Uterus (tissue), 4 donors: ENCODE results near the gene EML6. TPM values are rescaled to one million over a fixed set of nuclear protein-coding genes. Genes with fewer than 3 reads are reported as not detected.

Experiments used
- DNase-seq, 2 donors: peaks; one replicate each; pipeline ENCODE4 v3.0.0-alpha.2; 2019 to 2020
- H3K27ac ChIP-seq, 2 donors: fragments of 200-600 bp; sonication (generic); 1 replicate in 1 of 2; 2 replicates in 1 of 2; pipeline ENCODE4 v1.5.1; 2016 to 2018
- H3K27me3 ChIP-seq, 2 donors: fragments of 200-600 bp; sonication (generic); one replicate each; pipeline ENCODE4 v1.5.1; 2018 to 2019; ENCODE audit warnings: control low read depth in 1 of 2
- H3K36me3 ChIP-seq, 2 donors: fragments of 200-600 bp; sonication (generic); one replicate each; pipeline ENCODE4 v1.5.1; 2019; ENCODE audit warnings: control low read depth in 1 of 2
- H3K4me1 ChIP-seq, 2 donors: fragments of 200-600 bp; sonication (generic); one replicate each; pipeline ENCODE4 v1.5.1; 2018 to 2019; ENCODE audit warnings: control low read depth in 1 of 2
- H3K4me3 ChIP-seq, 2 donors: fragments of 200-600 bp; sonication (generic); 1 replicate in 1 of 2; 2 replicates in 1 of 2; pipeline ENCODE4 v1.5.1; 2018 to 2019; ENCODE audit warnings: mild to moderate bottlenecking in 1 of 2
- H3K9me3 ChIP-seq, 2 donors: fragments of 200-600 bp; sonication (generic); one replicate each; pipeline ENCODE4 v1.5.1; 2019; ENCODE audit warnings: control low read depth in 1 of 2
- POLR2A ChIP-seq, 2 donors: fragments of 450-650 bp; IDR thresholded peaks; one replicate each; pipeline ENCODE4 v1.6.1; 2016; ENCODE audit warnings: antibody characterized with exemption in 2 of 2, mild to moderate bottlenecking in 1 of 2, moderate library complexity in 1 of 2
- intact Hi-C: fragments of 100-400 bp; cut with DNase I; formaldehyde crosslinking; loops from one replicate; pipeline ENCODE4 v1.15.1; 2023; ENCODE audit warnings: low total_unique reads
- total RNA-seq, 4 donors: library from RNA; depleted of rRNA in 3 of 4; stranded (reverse); fragments of >200 nt in 3 of 4; gene quantifications; one replicate each; pipeline versions ENCODE4 v1.1.0 to v1.2.4, GENCODE V29; 2014 to 2023
- TF ChIP-seq, protein P1 (sequence below), 4 experiments: fragments of 200-600 bp in 2 of 4; fragments of 450-650 bp in 2 of 4; sonication (generic) in 2 of 4; IDR thresholded peaks; one replicate each; pipeline ENCODE4 v1.5.1; 2016 to 2019; ENCODE audit warnings: antibody characterized with exemption in 4 of 4, mild to moderate bottlenecking in 2 of 4, moderate library complexity in 1 of 4
- donor health status: DM: yes; HTN: yes; CAD: no.

Gene EML6
- total RNA-seq, 4 donors from 2014 or later, result 0.26 to 2.4 (median 1.5) TPM

DNA sequence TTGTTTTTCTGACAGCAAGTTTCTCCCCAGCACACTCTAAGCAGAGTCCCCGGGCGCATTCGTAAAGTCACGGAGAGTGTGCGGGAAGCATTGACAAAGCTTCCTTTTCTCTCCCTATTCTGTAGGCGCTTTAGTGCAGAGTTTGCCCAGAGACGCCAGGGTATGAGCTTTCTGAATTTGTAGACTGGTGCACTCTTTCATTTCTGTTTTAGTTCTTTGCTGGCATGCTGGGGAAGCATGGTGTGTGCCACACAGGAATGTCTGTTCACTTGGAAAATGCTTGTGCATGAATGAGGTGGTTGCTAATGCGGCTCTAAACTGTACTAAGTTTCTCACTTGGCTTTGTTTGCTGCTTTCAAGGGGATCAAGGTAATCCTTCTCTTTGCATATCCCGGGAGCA, 224.2 kb downstream of the EML6 start:
- no peak overlapping the region for H3K27ac ChIP-seq
- no peaks in the 10 kb centered on the region for H3K4me1 ChIP-seq
- H3K9me3 ChIP-seq, result no peaks in the 10 kb centered on the region
- TF ChIP-seq, protein P1, sequence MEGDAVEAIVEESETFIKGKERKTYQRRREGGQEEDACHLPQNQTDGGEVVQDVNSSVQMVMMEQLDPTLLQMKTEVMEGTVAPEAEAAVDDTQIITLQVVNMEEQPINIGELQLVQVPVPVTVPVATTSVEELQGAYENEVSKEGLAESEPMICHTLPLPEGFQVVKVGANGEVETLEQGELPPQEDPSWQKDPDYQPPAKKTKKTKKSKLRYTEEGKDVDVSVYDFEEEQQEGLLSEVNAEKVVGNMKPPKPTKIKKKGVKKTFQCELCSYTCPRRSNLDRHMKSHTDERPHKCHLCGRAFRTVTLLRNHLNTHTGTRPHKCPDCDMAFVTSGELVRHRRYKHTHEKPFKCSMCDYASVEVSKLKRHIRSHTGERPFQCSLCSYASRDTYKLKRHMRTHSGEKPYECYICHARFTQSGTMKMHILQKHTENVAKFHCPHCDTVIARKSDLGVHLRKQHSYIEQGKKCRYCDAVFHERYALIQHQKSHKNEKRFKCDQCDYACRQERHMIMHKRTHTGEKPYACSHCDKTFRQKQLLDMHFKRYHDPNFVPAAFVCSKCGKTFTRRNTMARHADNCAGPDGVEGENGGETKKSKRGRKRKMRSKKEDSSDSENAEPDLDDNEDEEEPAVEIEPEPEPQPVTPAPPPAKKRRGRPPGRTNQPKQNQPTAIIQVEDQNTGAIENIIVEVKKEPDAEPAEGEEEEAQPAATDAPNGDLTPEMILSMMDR (IDR thresholded peaks at IDR 0.05), result no peak
- TF ChIP-seq POLR2A (IDR thresholded peaks at IDR 0.05), result no peak
- no peak overlapping the region for H3K4me3 ChIP-seq
- intact Hi-C loops, result no loop called here
- H3K27me3 ChIP-seq, result no peaks in the 10 kb centered on the region
- no peaks in the 10 kb centered on the region for H3K36me3 ChIP-seq
- no peak for DNase-seq

DNA sequence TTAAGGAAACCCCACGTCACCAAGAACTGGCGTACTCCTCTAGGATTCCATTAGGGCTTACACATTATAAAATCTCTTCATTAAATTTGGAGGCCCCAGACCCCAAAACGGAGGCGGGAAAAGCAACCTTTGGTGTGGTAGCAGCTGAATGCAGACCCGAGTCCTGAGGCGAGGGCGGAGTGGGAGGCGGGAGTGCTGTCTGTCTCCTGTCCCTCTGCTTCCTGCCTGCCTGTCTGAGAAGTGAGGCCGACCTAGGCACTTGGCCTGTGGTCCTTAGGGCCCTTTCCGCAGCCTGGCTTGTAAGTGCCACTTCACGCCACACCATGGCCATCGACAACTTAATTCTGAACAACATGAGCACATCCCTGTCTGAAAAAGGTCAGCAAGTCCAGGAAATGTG, 224.7 kb downstream of the EML6 start:
- Histone ChIP-seq H3K9me3 (no peaks in the 10 kb centered on the region), H3K27me3 (no peaks in the 10 kb centered on the region), H3K4me1 (no peaks in the 10 kb centered on the region), H3K4me3 (no peak overlapping the region), H3K27ac (no peak overlapping the region), H3K36me3 (no peaks in the 10 kb centered on the region)
- no peak for DNase-seq
- intact Hi-C loops, result no loop called here
- TF ChIP-seq POLR2A (IDR thresholded peaks at IDR 0.05), result no peak
- TF ChIP-seq, protein P1 (IDR thresholded peaks at IDR 0.05), result no peak

DNA sequence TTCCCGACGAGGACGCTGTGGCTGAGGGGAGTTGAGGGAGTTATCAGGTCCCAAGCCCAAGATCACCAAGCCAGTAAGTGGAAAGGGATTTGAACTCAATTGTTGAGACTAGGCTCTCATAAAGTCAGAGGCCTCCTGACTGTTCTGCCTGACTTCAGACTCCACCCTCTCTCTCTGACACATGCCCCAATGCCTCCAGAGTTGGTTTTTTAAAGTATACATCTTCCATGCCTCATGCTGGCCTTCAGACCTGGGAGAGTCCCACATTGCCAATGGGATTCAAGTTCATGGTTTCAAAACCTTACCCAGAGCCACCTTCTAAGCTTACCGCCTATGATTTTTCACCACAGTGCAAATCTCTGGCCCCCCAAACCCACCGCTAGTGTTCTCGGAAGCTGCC, 226.0 kb downstream of the EML6 start:
- no peaks in the 10 kb centered on the region for H3K36me3 ChIP-seq
- H3K4me3 ChIP-seq, result no peak overlapping the region
- H3K4me1 ChIP-seq, result no peaks in the 10 kb centered on the region
- no peaks in the 10 kb centered on the region for H3K27me3 ChIP-seq
- H3K9me3 ChIP-seq, result no peaks in the 10 kb centered on the region
- no peak for DNase-seq
- no peak for TF ChIP-seq POLR2A (IDR thresholded peaks at IDR 0.05)
- TF ChIP-seq, protein P1 (IDR thresholded peaks at IDR 0.05), result no peak
- intact Hi-C loops, result no loop called here
- H3K27ac ChIP-seq, result no peak overlapping the region

DNA sequence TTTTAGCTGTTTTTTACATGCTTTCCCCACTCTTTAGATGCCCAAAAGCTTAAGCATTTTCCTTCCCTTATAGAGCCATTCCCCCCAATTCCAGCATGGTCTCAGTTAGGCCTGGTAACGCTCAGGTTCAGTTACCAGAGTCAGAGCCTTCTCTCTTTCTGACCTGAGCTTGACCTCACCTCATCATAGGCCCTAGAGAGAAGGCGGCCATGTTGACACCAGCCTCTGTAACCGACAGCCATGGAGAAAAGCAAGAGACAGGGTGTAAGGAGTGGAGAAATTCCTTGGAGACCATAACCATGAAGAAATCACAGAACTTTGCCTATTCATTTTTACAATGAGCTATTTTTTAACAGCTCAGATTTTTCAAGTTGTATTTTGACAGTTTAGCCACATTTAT, 227.3 kb downstream of the EML6 start:
- Histone ChIP-seq H3K27ac (no peak overlapping the region), H3K27me3 (no peaks in the 10 kb centered on the region), H3K4me3 (no peak overlapping the region), H3K36me3 (no peaks in the 10 kb centered on the region), H3K4me1 (no peaks in the 10 kb centered on the region), H3K9me3 (no peaks in the 10 kb centered on the region)
- intact Hi-C loops, result no loop called here
- DNase-seq, result no peak
- TF ChIP-seq, protein P1 (IDR thresholded peaks at IDR 0.05), result no peak
- no peak for TF ChIP-seq POLR2A (IDR thresholded peaks at IDR 0.05)

DNA sequence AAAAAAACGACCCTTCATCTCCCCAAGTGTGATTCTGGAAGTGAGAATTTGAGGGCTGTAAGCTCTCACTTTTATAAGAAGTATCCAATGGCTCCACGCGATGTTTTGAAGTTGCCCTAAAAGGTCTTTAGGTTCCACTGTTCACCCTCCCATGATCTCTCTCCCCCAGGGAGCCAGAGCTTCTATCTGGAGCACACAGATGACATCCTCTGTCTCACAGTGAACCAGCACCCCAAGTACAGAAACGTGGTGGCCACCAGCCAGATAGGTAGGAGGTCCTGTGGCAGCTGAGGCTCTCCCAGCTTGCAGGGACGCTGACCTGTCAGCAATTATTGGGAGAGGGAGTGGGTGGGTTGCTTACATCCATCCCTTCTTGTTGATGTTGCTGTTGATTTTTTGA, 229.0 kb downstream of the EML6 start:
- Histone ChIP-seq H3K27me3 (no peaks in the 10 kb centered on the region), H3K9me3 (no peaks in the 10 kb centered on the region), H3K27ac (no peak overlapping the region), H3K4me3 (no peak overlapping the region), H3K36me3 (no peaks in the 10 kb centered on the region), H3K4me1 (no peaks in the 10 kb centered on the region)
- intact Hi-C loops, result no loop called here
- no peak for DNase-seq
- TF ChIP-seq, protein P1 (IDR thresholded peaks at IDR 0.05), result no peak
- TF ChIP-seq POLR2A (IDR thresholded peaks at IDR 0.05), result no peak
